ENCODE measurements around the gene SRD5A3. TPM values are rescaled to one million over a fixed set of nuclear protein-coding genes. Genes with fewer than 3 reads are reported as not detected.

Gene SRD5A3
- 5.0 TPM for total RNA-seq

- DNase-seq, result peak; percentile 92
Observed at GRCh38 chr4:55345980-55346850, at the start of gene SRD5A3. TSS of gene SRD5A3 (plus strand) at chr4:55346242. CDS start at chr4:55346337, 95 bp downstream.

DNA sequence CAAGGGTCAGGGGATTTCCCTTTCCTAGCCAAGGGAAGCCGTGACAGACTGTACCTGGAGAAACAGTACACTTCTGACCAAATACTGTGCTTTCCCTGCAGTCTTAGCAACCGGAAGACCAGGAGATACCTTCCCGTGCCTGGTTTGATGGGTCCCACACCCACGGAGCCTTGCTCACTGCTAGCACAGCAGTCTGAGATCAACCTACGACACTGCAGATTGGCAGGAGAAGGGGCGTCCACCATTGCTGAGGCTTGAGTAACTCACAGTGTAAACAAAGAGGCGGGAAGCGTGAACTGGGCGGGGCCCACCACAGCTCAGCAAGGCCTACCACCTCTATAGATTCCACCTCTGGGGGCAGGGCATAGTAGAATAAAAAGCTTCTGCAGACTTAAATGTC is 48.7 kb upstream of the SRD5A3 start:
- DNase-seq, result no peak

DNA sequence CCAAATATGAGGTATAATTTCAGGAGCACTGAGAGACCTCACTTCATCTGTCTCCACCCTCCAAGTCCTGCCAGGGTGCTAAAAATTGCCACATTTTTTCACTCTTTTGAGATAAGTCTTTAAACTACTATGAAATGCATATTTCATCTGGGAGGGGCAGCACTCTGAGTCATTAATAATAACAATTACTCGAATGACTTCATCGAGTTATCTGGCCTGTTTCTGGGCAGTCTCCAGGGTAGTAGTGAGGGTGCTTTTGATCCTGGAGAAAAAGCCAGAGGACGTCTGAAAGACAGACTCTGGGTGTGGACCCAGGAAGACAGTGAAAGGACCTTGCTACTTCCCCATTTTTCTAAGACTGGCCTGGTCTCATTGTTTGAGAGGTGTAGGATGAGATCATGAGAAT is 42.3 kb upstream of the SRD5A3 start:
- DNase-seq, result no peak

DNA sequence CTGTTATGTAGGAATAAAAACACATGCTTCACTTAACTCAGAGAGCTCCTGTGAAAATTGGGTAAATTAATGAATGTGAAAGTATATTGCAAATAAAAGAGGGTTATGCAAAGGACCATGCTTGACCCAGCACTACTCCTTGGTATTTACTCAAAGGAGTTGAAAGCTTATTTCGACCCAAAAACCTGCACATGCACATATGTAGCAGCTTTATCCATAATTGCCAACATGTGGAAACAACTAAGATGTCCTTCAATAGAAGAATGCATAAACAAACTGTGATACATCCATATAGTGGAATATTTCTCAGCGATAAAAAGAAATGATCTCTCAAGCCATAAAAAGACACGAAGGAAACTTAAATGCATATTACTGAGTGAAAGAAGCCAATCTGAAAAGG is 41.7 kb upstream of the SRD5A3 start:
- no peak for DNase-seq

DNA sequence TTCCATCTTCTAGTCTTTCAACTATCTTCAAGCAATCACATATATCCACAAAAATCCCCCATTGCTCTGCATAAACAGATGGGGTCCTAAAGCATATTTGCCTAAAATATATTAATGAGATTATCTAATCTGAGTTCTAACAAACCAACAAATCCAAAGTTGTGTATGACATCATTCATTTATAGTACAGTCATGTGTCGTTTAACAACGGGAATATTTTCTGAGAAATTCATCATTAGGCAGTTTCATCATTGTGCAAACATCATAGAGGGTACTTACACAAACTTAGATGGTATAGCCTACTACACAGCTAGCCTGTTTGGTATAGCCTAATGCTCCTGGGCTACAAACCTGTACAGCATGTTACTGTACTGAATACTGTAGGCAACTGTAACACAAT is 38.0 kb upstream of the SRD5A3 start:
- no peak for DNase-seq

GRCh38 chr4:55311792-55312488 is 34.1 kb upstream of the SRD5A3 start:
- peak; percentile 24 for DNase-seq

GRCh38 chr4:55312489-55313101 is 33.4 kb upstream of the SRD5A3 start:
- DNase-seq, result peak; percentile 50

DNA sequence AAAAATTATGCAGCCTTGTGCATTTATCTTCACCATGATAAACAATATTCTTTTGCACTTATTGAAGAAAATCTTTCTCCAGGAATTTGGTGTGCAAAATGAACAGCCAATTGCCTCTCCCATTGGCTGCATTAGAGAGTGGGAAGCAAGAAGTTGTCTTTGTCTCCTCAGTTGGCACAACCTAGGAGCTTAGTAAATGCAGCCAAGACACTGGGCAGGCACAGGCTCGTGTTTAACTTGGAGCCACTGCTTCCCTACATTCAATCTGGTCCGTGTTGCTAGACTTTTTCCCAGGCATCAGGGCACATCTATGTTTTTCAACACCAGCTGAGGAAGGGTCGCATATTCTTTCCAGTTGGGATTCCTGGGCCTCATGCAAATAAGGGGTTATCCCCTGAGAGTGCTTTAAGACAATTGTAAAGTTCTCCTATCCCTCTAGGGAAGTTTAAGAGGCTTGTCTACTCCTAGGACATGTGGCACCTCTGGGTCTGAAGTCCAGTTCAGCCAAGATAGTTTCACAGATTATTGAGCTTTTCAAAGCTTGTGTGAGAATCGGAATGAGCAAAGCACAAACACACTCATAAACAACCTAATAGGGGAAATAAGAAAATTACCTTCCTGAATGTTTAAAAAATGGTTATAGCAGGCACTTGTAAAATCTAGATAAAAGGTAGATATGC is 31.8 kb upstream of the SRD5A3 start:
- no peak for DNase-seq

GRCh38 chr4:55318175-55319129 is 27.6 kb upstream of the SRD5A3 start:
- peak; percentile 40 for DNase-seq

- DNase-seq, result peak; percentile 89
Observed at GRCh38 chr4:55321707-55322264, 24.3 kb upstream of the SRD5A3 start.

DNA sequence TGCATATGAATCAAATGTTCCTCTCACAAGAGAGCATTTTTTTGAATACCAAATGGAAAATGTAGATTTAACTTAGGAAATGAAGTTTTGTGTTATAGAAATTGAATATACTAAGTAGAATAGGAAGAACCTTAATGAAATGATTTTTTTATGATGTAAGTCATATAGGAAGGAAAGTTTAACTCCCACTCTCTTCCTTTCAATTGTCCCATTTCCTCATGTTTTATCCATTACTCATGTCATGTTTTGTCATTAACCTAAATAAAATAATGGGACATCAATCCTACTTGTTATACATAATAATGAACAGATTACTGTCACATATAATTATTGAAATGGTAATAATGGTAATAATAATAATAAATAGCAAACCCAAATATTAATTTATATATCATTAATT is 22.7 kb upstream of the SRD5A3 start:
- no peak for DNase-seq

- DNase-seq, result no peak
Observed at GRCh38 chr4:55326629-55327028, 19.4 kb upstream of the SRD5A3 start.

DNA sequence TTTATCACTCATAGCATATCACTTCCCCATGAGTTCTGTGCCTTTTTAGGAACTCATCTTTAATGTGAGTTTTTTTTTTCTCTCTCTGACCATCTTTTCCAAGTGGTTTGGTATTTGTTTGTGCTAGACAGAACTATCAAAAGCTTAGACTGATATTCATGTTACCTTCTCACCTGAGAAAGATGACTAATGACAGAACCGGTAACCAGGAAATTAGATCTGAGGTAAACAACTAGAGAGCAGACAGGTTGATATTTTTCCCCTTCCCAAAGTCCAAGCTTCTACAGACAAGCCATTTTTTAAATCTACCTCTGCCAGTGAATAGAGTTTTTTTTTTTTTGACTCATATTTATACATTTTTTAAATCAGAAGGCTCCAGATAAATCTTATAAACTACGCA is 17.0 kb upstream of the SRD5A3 start:
- DNase-seq, result no peak

GRCh38 chr4:55330241-55330640 is 15.8 kb upstream of the SRD5A3 start:
- DNase-seq, result no peak

- no peak for DNase-seq
Observed at GRCh38 chr4:55336138-55337034, 9.7 kb upstream of the SRD5A3 start.

- DNase-seq, result no peak
Observed at GRCh38 chr4:55337944-55338343, 8.1 kb upstream of the SRD5A3 start.

- DNase-seq, result no peak
Observed at GRCh38 chr4:55338486-55338885, 7.6 kb upstream of the SRD5A3 start.

GRCh38 chr4:55340266-55340665 is 5.8 kb upstream of the SRD5A3 start:
- DNase-seq, result no peak

DNA sequence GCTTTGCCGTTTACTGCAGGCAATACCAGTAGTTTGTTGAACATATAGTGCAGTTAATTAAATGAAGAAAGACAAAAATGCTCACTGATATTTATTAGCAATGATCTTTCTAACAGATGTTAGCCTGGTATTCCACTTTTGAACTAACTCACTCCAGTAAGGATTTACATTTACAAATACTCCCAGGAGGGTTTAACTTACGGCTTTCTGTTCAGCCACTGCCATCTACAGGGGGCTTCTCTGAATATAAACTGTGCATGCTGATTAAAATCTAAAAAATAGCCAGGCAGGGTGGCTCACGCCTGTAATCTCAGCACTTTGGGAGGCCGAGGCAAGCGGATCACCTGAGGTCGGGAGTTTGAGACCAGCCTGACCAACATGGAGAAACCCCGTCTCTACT is 2.2 kb upstream of the SRD5A3 start:
- DNase-seq, result no peak

- no peak for DNase-seq
Observed at GRCh38 chr4:55345054-55345453, 988 bp upstream of the SRD5A3 start.
